Hepatocyte (in vitro differentiated cells): Measurements from ENCODE around the gene CPHXL. TPM values are rescaled to one million over a fixed set of nuclear protein-coding genes. Genes with fewer than 3 reads are reported as not detected.

Experiments used
- DNase-seq: peaks from one replicate; pipeline ENCODE4 v3.0.0-alpha.2; 2016; ENCODE audit warnings: low spot score
- H2AFZ ChIP-seq: fragments of 200-600 bp; sonication (generic); 2 replicates; pipeline ENCODE4 v1.6.0; 2016; ENCODE audit warnings: antibody characterized with exemption, mild to moderate bottlenecking
- H3K27ac ChIP-seq: fragments of 200-600 bp; sonication (generic); 2 replicates; pipeline ENCODE4 v1.5.1; 2016; ENCODE audit warnings: mild to moderate bottlenecking
- H3K27me3 ChIP-seq: fragments of 200-600 bp; sonication (generic); 2 replicates; pipeline ENCODE4 v1.6.1; 2016
- H3K36me3 ChIP-seq: fragments of 200-600 bp; sonication (generic); replicated peaks from 2 replicates; pipeline ENCODE4 v1.5.1; 2016; ENCODE audit warnings: low read depth; ENCODE audit not compliant: insufficient read depth
- H3K4me1 ChIP-seq: fragments of 200-600 bp; sonication (generic); 2 replicates; pipeline ENCODE4 v1.5.1; 2016; ENCODE audit warnings: mild to moderate bottlenecking, moderate library complexity; ENCODE audit not compliant: insufficient read depth
- H3K4me2 ChIP-seq: fragments of 200-600 bp; sonication (generic); 2 replicates; pipeline ENCODE4 v1.6.0; 2016
- H3K4me3 ChIP-seq: fragments of 200-600 bp; sonication (generic); 2 replicates; pipeline ENCODE4 v1.5.1; 2016; ENCODE audit warnings: mild to moderate bottlenecking
- H3K79me2 ChIP-seq: fragments of 200-600 bp; sonication (generic); 2 replicates; pipeline ENCODE4 v1.6.0; 2017; ENCODE audit warnings: mild to moderate bottlenecking
- H3K9me2 ChIP-seq: fragments of 200-600 bp; sonication (generic); replicated peaks from 2 replicates; pipeline ENCODE4 v1.6.0; 2017; ENCODE audit warnings: mild to moderate bottlenecking; ENCODE audit not compliant: insufficient read depth
- H3K9me3 ChIP-seq: fragments of 200-600 bp; sonication (generic); 2 replicates; pipeline ENCODE4 v1.5.1; 2016; ENCODE audit warnings: low read depth, mild to moderate bottlenecking
- H4K20me1 ChIP-seq: fragments of 200-600 bp; sonication (generic); 2 replicates; pipeline ENCODE4 v1.6.0; 2016; ENCODE audit warnings: mild to moderate bottlenecking; ENCODE audit not compliant: insufficient read depth, poor library complexity, severe bottlenecking
- CTCF ChIP-seq: fragments of 200-600 bp; sonication (generic); IDR thresholded peaks from 2 replicates; pipeline ENCODE4 v1.5.1; 2016; ENCODE audit warnings: antibody characterized with exemption, mild to moderate bottlenecking; ENCODE audit not compliant: poor library complexity
- EZH2 ChIP-seq: fragments of 200-600 bp; sonication (generic); IDR thresholded peaks from 2 replicates; pipeline ENCODE4 v1.6.1; 2016; ENCODE audit warnings: antibody characterized with exemption, mild to moderate bottlenecking, borderline replicate concordance
- EZH2phosphoT487 ChIP-seq: fragments of 200-600 bp; sonication (generic); IDR thresholded peaks from one replicate; pipeline ENCODE4 v1.6.1; 2018; ENCODE audit warnings: antibody characterized with exemption, mild to moderate bottlenecking, low read depth, moderate library complexity; ENCODE audit not compliant: unreplicated experiment, severe bottlenecking
- WGBS: methylation state at CpG from one replicate; pipeline ENCODE4 v1.1.6; 2016; ENCODE audit warnings: low lambda C conversion rate; ENCODE audit errors: missing lambda C conversion rate; 5-methylcytosine and 5-hydroxymethylcytosine counted together
- polyA plus RNA-seq: library from polyadenylated mRNA; unstranded; fragments of >200 nt; fragmentation: Nextera tagmentation; extraction: Ambion mirVana; gene quantifications from 2 replicates; pipeline ENCODE4 v1.2.1, GENCODE V29; 2016
- total RNA-seq: library from RNA; depleted of rRNA; stranded (reverse); fragments of >200 nt; gene quantifications from 2 replicates; pipeline ENCODE4 v1.2.3, GENCODE V29; 2014

Gene CPHXL
- total and polyA plus RNA-seq, 2 experiments from 2014 or later, result not detected

DNA sequence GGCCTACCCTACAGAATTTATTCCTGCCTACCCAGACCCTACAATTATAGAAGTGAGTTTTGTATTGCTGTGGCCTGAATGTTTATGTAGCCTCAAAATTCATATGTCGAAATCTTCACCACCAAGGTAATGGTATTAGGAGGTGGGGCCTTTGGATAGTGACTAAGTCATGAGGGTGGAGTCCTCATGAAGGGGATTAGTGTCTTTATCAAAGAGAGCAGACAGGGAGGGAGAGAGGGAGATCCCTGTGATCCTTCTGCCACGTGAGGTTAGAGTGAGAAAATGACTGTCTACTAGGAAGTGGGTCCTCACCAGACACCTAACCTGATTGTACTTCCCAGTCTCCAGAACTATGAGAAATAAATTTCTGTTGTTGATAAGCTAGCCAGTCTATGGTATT is 24.0 kb downstream of the CPHXL start:
- H3K4me2 ChIP-seq, result no peak overlapping the region
- H3K9me3 ChIP-seq, result no peaks in the 10 kb centered on the region
- H4K20me1 ChIP-seq, result no peaks in the 10 kb centered on the region
- no peak overlapping the region for H3K4me3 ChIP-seq
- H3K4me1 ChIP-seq, result no peaks in the 10 kb centered on the region
- no peak overlapping the region for H2AFZ ChIP-seq
- no peaks in the 10 kb centered on the region for H3K79me2 ChIP-seq
- no peaks in the 10 kb centered on the region for H3K27me3 ChIP-seq
- H3K36me3 ChIP-seq, result no peaks in the 10 kb centered on the region
- no peak overlapping the region for H3K27ac ChIP-seq
- no peaks in the 10 kb centered on the region for H3K9me2 ChIP-seq
- 77% methylated on average over 2 of the region's 2 CpGs for WGBS
- DNase-seq, result peak; percentile 19
- no peak for TF ChIP-seq EZH2phosphoT487
- TF ChIP-seq EZH2, result no peak
- TF ChIP-seq CTCF, result no peak

DNA sequence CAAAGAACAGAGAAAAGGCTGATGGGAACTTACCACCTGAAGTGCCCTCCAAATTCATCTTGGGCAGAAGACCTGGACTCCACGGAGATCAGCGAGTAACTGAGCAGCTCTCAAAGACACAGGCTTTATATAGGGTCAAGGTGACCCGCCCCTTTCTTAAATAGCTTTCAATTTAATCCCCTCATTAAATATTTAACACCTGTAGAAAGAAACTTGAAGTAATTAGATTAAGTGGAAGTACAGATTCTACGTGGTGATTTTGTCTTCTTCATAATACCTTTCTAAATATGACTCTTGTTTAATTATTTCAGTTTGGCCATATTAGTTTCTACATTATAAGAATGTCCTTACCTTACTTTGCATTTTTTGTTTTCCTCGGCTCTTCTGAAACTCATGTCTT is 24.9 kb downstream of the CPHXL start, which contains the start of gene DUXB:
DUXB (minus strand) TSS at position 101 of the 400 bp plus-strand sequence; CDS start at position 58, 43 bp downstream.
- no peaks in the 10 kb centered on the region for H4K20me1 ChIP-seq
- no peak within 1 kb of the TSS for H2AFZ ChIP-seq
- H3K27ac ChIP-seq, result no peak within 1 kb of the TSS
- H3K79me2 ChIP-seq, result no peaks in the 10 kb centered on the region
- H3K36me3 ChIP-seq, result no peaks in the 10 kb centered on the region
- TF ChIP-seq CTCF (no peak), EZH2 (no peak), EZH2phosphoT487 (no peak)
- no peaks in the 10 kb centered on the region for H3K27me3 ChIP-seq
- no peak within 1 kb of the TSS for H3K4me2 ChIP-seq
- H3K9me3 ChIP-seq, result no peaks in the 10 kb centered on the region
- WGBS, result 76% methylated on average over 5 of the region's 5 CpGs
- H3K4me3 ChIP-seq, result no peak within 1 kb of the TSS
- H3K9me2 ChIP-seq, result no peaks in the 10 kb centered on the region
- no peak for DNase-seq
- H3K4me1 ChIP-seq, result no peaks in the 10 kb centered on the region

DNA sequence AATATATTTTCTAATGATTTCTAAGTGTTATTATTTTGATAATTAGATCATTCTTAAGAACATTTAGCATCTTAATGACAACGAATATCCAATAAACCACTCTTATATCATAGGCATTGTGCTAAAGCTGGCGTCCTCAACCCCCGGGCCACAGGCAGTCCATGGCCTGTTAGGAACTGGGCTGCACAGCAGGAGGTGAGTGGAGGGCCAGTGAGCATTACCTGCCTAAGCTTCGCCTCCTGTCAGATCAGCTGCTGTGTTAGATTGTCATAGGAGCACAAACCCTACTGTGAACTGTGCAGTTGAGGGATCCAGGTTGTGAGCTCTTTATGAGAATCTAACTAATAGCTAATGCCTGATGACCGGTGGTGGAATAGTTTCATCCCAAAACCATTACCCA is 28.7 kb downstream of the CPHXL start:
- no peaks in the 10 kb centered on the region for H4K20me1 ChIP-seq
- no peak for DNase-seq
- no peaks in the 10 kb centered on the region for H3K79me2 ChIP-seq
- no peak overlapping the region for H3K4me3 ChIP-seq
- no peak overlapping the region for H3K4me2 ChIP-seq
- WGBS, result 93% methylated on average over 5 of the region's 5 CpGs
- H2AFZ ChIP-seq, result no peak overlapping the region
- H3K36me3 ChIP-seq, result no peaks in the 10 kb centered on the region
- no peaks in the 10 kb centered on the region for H3K4me1 ChIP-seq
- no peaks in the 10 kb centered on the region for H3K27me3 ChIP-seq
- no peaks in the 10 kb centered on the region for H3K9me3 ChIP-seq
- no peak overlapping the region for H3K27ac ChIP-seq
- TF ChIP-seq CTCF (no peak), EZH2 (no peak), EZH2phosphoT487 (no peak)
- H3K9me2 ChIP-seq, result no peaks in the 10 kb centered on the region

DNA sequence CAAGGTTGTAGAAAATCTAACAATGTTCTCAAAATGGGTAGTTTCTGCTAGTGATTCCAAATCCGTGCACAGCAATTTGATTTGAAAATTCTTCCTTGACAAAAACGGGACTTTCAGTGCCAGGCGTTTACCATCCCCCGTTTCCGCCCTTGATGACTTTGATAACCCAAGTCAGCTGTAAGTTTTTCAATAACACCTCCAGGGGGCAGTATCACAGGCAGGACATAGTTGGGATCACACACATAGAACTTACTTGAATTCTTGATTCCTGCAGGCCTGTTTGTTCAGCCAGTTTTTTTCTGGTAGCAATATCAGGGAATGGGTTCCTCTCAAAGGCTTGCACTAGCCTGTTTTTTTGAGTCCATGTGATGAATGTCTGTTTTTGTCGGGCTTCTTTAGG is 30.6 kb downstream of the CPHXL start:
- no peaks in the 10 kb centered on the region for H3K9me2 ChIP-seq
- WGBS, result 92% methylated on average over 6 of the region's 6 CpGs

More for the DNA sequence above, 30.6 kb downstream of the CPHXL start:
- no peak for DNase-seq
- Histone ChIP-seq H3K4me3 (no peak overlapping the region), H3K4me1 (no peaks in the 10 kb centered on the region), H3K27me3 (no peaks in the 10 kb centered on the region), H2AFZ (no peak overlapping the region), H4K20me1 (no peaks in the 10 kb centered on the region), H3K79me2 (no peaks in the 10 kb centered on the region), H3K9me3 (no peaks in the 10 kb centered on the region), H3K36me3 (no peaks in the 10 kb centered on the region), H3K27ac (no peak overlapping the region), H3K4me2 (no peak overlapping the region)
- TF ChIP-seq CTCF (no peak), EZH2phosphoT487 (no peak), EZH2 (no peak)
